PC-3 (cell line): ENCODE data around the gene DAPL1.

Experiments used
- EZH2phosphoT487 ChIP-seq: fragments of 300-600 bp; sonication (generic); IDR thresholded peaks from 2 replicates; pipeline ENCODE4 v1.6.1; 2018; ENCODE audit warnings: mild to moderate bottlenecking, antibody characterized with exemption, low read length, borderline replicate concordance
- TF ChIP-seq, protein P1 (sequence below): fragments of 300-600 bp; sonication (generic); conservative IDR thresholded peaks from 2 replicates; pipeline ENCODE4 v1.5.1; 2017; ENCODE audit warnings: antibody characterized with exemption, low read depth, mild to moderate bottlenecking, low read length

DNA sequence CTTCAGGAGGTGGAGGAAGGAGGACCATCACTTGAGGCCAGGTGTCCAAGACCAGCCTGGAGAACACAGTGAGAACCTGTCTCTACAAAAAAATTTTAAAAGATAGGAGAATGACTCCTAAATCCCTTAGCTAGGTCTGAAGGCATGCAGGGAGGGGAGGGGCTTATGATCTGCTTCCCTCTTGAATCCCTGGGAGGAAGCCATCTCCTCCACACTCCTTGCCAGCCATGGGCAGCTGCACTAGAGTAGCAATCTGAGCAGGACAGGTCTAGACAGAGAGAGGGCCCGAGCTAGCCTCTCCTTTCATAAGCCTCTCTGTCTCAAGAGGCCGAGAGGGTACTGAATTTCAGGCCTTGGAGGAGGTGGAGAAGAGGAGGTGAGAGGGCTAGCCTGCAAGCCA is 42.5 kb downstream of the DAPL1 start:
- TF ChIP-seq, protein P1, sequence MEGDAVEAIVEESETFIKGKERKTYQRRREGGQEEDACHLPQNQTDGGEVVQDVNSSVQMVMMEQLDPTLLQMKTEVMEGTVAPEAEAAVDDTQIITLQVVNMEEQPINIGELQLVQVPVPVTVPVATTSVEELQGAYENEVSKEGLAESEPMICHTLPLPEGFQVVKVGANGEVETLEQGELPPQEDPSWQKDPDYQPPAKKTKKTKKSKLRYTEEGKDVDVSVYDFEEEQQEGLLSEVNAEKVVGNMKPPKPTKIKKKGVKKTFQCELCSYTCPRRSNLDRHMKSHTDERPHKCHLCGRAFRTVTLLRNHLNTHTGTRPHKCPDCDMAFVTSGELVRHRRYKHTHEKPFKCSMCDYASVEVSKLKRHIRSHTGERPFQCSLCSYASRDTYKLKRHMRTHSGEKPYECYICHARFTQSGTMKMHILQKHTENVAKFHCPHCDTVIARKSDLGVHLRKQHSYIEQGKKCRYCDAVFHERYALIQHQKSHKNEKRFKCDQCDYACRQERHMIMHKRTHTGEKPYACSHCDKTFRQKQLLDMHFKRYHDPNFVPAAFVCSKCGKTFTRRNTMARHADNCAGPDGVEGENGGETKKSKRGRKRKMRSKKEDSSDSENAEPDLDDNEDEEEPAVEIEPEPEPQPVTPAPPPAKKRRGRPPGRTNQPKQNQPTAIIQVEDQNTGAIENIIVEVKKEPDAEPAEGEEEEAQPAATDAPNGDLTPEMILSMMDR: no peak
- TF ChIP-seq EZH2phosphoT487: no peak
